Activated CD4-positive, alpha-beta memory T cell treated with anti-CD3 and anti-CD28 coated beads for 36 hours (primary cell): ENCODE measurements around the gene CTSL. TPM values are rescaled to one million over a fixed set of nuclear protein-coding genes. Genes with fewer than 3 reads are reported as not detected.

Experiments
- CTCF ChIA-PET: fragments of 350-600 bp; sonication (Branson Sonifier 250); formaldehyde crosslinking; loops from one replicate; lab custom pipeline; 2021; ENCODE audit warnings: antibody characterized with exemption, inconsistent platforms; lab: Charles Lee
- POLR2A ChIA-PET: fragments of 350-600 bp; sonication (Branson Sonifier 250); formaldehyde crosslinking; loops from one replicate; lab custom pipeline; 2021; ENCODE audit warnings: antibody characterized with exemption; lab: Charles Lee
- DNase-seq: peaks from one replicate; pipeline ENCODE4 v3.0.0-alpha.2; 2020
- H3K27ac Mint-ChIP-seq: one replicate; pipeline ENCODE4 v1.8.0; 2021; ENCODE audit warnings: mixed read lengths
- H3K27me3 Mint-ChIP-seq: one replicate; pipeline ENCODE4 v1.8.0; 2021; ENCODE audit warnings: mixed read lengths
- H3K36me3 Mint-ChIP-seq: one replicate; pipeline ENCODE4 v1.8.0; 2021; ENCODE audit warnings: mixed read lengths
- H3K4me1 Mint-ChIP-seq: one replicate; pipeline ENCODE4 v1.8.0; 2021; ENCODE audit warnings: low read depth, mixed read lengths
- H3K4me3 Mint-ChIP-seq: one replicate; pipeline ENCODE4 v1.8.0; 2021; ENCODE audit warnings: mild to moderate bottlenecking, mixed read lengths
- H3K9me3 Mint-ChIP-seq: one replicate; pipeline ENCODE4 v1.8.0; 2021; ENCODE audit warnings: mixed read lengths
- intact Hi-C: fragments of 100-400 bp; cut with micrococcal nuclease; formaldehyde crosslinking; loops from one replicate; pipeline ENCODE4 v1.15.1; 2023
- total RNA-seq, 2 experiments: library from RNA; stranded (reverse); gene quantifications; one replicate each; pipeline ENCODE4 v1.2.3, GENCODE V29; 2021

Gene CTSL
- total RNA-seq, 2 experiments from 2014 or later = 26.1 to 33.7 TPM

DNA sequence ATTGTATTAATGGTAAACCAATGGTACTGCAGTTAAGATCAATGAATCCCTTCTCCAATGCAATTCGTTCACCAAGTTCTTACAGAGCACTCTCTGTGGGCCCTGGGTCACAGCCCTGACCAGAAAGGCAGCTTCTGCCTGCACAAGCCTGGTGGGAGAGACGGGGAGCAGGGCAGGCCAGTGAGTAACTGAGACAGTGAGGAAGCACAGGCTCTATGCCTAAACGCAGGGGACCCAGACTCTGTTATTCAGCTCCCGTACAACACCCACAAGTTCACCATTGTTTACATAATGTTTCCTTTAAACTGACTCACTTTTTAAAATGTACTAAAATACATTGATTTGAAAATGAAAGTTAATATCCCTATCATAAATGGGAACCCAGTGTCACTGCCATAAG is 40.5 kb upstream of the CTSL start:
- no peak overlapping the region for H3K4me3 Mint-ChIP-seq
- H3K27me3 Mint-ChIP-seq = no peaks in the 10 kb centered on the region
- no peaks in the 10 kb centered on the region for H3K9me3 Mint-ChIP-seq
- H3K27ac Mint-ChIP-seq = no peak overlapping the region
- no peak for DNase-seq
- no peaks in the 10 kb centered on the region for H3K36me3 Mint-ChIP-seq
- peaks cover 19% of the 10 kb centered on the region for H3K4me1 Mint-ChIP-seq
- ChIA-PET CTCF (interaction anchor here (0.6 to 2.7 kb wide), 6 partner anchors 24 to 855 kb away, joined by 3 to 15 read pairs (median 4); partner anchors contain the start of gene CDK20), POLR2A (no interaction called here)
- intact Hi-C loops = no loop called here

DNA sequence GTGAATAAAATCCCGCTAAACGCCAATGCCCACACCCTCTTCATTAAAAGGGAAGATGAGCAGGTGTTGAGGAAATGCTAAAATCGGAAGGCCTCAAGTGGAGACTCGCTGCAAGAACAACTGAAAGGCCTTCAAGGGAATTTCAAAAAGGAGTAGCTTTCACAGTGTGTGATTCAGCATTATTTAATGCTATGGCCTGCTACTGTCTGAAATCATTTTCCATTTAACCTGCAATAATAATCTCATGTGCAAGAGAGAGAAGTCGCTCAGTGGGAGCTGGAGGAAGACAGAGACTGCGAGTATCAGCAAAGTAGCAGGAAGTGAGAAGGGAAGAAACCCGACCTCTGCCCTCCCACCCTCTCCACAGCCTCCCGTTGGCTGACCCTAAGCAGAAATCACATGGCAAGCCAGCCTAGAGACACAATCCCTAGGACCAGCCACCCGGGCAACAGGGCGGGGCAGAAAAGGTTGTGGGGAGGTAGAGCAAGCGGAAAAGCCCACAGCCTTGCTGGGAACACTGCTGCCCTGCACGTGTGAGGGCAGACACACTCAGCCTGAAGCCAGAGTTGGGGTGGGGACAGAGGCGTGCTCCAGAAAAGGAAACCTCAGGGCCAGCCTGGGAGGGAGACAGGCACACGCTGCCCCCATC is 39.9 kb upstream of the CTSL start:
- ChIA-PET CTCF (interaction anchor here (0.6 to 2.7 kb wide), 3 partner anchors 107 to 855 kb away, joined by 4 to 15 read pairs (median 4); no protein-coding TSS in a partner anchor), POLR2A (no interaction called here)
- no peaks in the 10 kb centered on the region for H3K27me3 Mint-ChIP-seq
- intact Hi-C loops = no loop called here
- no peaks in the 10 kb centered on the region for H3K9me3 Mint-ChIP-seq
- H3K4me3 Mint-ChIP-seq = no peak overlapping the region
- peaks cover 19% of the 10 kb centered on the region for H3K4me1 Mint-ChIP-seq
- DNase-seq = no peak
- H3K36me3 Mint-ChIP-seq = no peaks in the 10 kb centered on the region
- H3K27ac Mint-ChIP-seq = peak overlapping the region; percentile 16

DNA sequence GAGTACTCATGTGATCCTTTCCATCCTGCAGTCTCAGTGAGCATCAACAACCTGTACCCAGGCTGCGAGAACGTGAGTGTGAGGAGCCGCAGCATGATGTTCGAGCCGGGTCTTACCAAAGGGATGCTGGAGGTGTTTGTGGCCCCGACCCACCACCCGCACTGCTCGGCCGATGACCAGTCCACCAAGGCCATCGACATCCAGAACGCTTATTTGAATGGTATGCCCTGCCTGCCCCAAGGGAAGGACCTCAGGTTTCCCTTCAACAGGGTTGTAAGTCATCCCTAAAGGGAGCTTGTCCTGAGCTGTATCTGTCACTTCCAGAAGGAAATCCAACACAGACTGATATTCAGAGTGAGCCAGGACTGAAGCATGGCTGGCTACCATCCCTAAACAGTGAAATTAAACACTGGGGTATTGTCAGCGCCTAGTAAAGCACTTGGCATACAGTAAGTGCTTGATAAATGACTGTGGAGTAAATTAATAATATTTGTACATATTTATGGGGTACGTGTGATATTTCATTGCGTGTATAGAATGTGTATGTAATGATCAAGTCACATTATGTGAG is 39.3 kb upstream of the CTSL start:
- intact Hi-C loops = no loop called here
- ChIA-PET CTCF (interaction anchor here (1.4 to 2.7 kb wide), 2 partner anchors 126 kb away, joined by 3 to 15 read pairs; no protein-coding TSS in a partner anchor), POLR2A (no interaction called here)
- Mint-ChIP-seq H3K27ac (no peak overlapping the region), H3K36me3 (no peaks in the 10 kb centered on the region), H3K9me3 (no peaks in the 10 kb centered on the region), H3K4me3 (no peak overlapping the region), H3K4me1 (peaks cover 19% of the 10 kb centered on the region), H3K27me3 (no peaks in the 10 kb centered on the region)
- DNase-seq = no peak

- H3K4me3 Mint-ChIP-seq = no peak overlapping the region
- CTCF ChIA-PET = interaction anchor here (1.4 kb wide), 1 partner anchor 125 kb away, joined by 3 read pairs; no protein-coding TSS in a partner anchor
- peaks cover 19% of the 10 kb centered on the region for H3K4me1 Mint-ChIP-seq
- POLR2A ChIA-PET = no interaction called here
- no peaks in the 10 kb centered on the region for H3K27me3 Mint-ChIP-seq
- no peaks in the 10 kb centered on the region for H3K36me3 Mint-ChIP-seq
- DNase-seq = no peak
- H3K9me3 Mint-ChIP-seq = no peaks in the 10 kb centered on the region
- intact Hi-C loops = no loop called here
- no peak overlapping the region for H3K27ac Mint-ChIP-seq
These were observed 38.7 kb upstream of the CTSL start for GRCh38 chr9:87687207-87687606.

GRCh38 chr9:87694236-87694755 is 31.6 kb upstream of the CTSL start:
- ChIA-PET POLR2A (interaction anchor here (1.0 kb wide), 1 partner anchor 15 kb away, joined by 3 read pairs; no protein-coding TSS in a partner anchor), CTCF (interaction anchor here (1.2 kb wide), 1 partner anchor 10 kb away, joined by 4 read pairs; no protein-coding TSS in a partner anchor)
- Mint-ChIP-seq H3K4me1 (peaks cover 10% of the 10 kb centered on the region), H3K9me3 (peaks cover 14% of the 10 kb centered on the region), H3K27me3 (no peaks in the 10 kb centered on the region), H3K27ac (no peak overlapping the region), H3K4me3 (no peak overlapping the region), H3K36me3 (peaks cover 8% of the 10 kb centered on the region)
- intact Hi-C loops = no loop called here
- DNase-seq = no peak

- CTCF ChIA-PET = no interaction called here
- Mint-ChIP-seq H3K4me1 (peaks cover 10% of the 10 kb centered on the region), H3K9me3 (peaks cover 14% of the 10 kb centered on the region), H3K4me3 (no peak overlapping the region), H3K36me3 (peaks cover 8% of the 10 kb centered on the region), H3K27ac (no peak overlapping the region), H3K27me3 (peaks cover 2% of the 10 kb centered on the region)
- no peak for DNase-seq
- POLR2A ChIA-PET = no interaction called here
- intact Hi-C loops = no loop called here
These were observed 30.4 kb upstream of the CTSL start for GRCh38 chr9:87695523-87695922.

DNA sequence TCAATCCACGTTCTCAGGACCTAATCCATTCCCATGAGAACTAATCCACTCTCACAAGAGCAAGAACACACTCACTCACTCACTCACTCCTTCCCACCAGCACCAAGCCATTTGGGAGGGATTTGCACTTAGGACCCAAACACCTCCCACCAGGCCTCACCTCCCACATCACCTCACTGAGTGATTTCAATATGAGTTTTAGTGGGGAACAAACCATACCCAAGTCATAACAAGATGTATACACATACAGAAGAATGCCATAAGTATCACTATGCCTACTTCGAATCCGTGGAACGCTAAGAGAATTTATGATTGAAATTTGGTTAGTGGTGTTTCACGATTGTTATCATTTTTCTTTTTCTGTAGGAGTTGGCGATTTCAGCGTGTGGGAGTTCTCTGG is 29.3 kb upstream of the CTSL start:
- Mint-ChIP-seq H3K9me3 (peaks cover 14% of the 10 kb centered on the region), H3K27ac (no peak overlapping the region), H3K4me1 (peaks cover 10% of the 10 kb centered on the region), H3K27me3 (peaks cover 2% of the 10 kb centered on the region), H3K36me3 (peaks cover 8% of the 10 kb centered on the region), H3K4me3 (no peak overlapping the region)
- intact Hi-C loops = no loop called here
- CTCF ChIA-PET = no interaction called here
- DNase-seq = peak; percentile 33
- POLR2A ChIA-PET = no interaction called here

DNA sequence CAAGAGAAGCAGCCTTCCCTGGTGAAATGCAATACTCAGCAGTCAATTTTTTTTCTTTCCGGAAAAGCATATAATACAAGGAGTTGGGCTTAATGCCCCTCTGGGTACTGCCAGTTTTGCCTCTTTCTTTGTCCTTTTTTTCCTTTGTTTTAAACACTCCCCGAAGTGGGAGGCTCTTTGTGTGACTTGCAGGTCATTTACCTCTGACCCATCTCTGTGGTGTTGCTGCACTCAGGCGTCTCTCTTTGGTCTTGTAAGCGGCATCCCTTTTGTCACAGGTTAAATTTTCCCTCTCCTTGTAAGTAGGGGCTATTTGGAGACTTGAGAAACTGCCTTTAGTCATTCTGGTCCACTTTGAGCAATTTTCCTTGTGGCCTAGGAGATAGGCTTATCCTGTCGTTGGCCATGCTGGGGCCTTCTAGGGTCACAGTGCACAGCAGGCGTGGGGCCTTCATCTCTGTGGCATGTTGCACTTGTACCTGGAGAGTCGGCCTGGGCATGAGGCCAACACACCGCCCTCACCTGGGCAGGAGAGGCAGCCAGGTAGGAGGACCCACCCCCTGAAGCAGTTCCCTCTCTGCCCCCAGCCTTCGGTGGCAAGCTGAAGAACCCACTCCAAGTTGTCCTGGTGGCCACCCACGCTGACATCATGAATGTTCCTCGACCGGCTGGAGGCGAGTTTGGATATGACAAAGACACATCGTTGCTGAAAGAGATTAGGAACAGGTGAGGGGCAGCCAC is 27.7 kb upstream of the CTSL start:
- Mint-ChIP-seq H3K27me3 (peaks cover 5% of the 10 kb centered on the region), H3K4me1 (peaks cover 16% of the 10 kb centered on the region), H3K36me3 (peaks cover 5% of the 10 kb centered on the region), H3K4me3 (no peak overlapping the region), H3K9me3 (peaks cover 7% of the 10 kb centered on the region), H3K27ac (no peak overlapping the region)
- ChIA-PET CTCF (no interaction called here), POLR2A (no interaction called here)
- intact Hi-C loops = no loop called here
- DNase-seq = no peak

DNA sequence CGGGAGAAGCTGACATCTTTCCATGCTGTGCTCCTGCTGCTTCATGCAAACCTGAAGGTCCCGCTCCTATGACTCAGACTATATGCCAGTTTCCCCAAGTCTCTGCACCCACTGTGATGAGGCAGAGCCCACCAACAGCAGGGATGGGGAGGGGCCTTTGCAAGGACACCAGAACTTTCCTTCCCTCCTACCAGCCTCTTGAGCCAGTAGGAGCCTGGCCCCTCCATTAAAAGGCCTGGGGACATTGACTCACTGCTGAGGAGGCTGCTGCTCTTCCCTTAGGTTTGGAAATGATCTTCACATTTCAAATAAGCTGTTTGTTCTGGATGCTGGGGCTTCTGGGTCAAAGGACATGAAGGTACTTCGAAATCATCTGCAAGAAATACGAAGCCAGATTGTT is 26.1 kb upstream of the CTSL start:
- Mint-ChIP-seq H3K36me3 (no peaks in the 10 kb centered on the region), H3K27me3 (peaks cover 5% of the 10 kb centered on the region), H3K27ac (no peak overlapping the region), H3K4me1 (peaks cover 16% of the 10 kb centered on the region), H3K9me3 (no peaks in the 10 kb centered on the region), H3K4me3 (no peak overlapping the region)
- intact Hi-C loops = loop anchor here (10.0 kb wide), 1 partner anchor 305 kb away; no protein-coding TSS in a partner anchor
- DNase-seq = no peak
- CTCF ChIA-PET = no interaction called here
- POLR2A ChIA-PET = no interaction called here

DNA sequence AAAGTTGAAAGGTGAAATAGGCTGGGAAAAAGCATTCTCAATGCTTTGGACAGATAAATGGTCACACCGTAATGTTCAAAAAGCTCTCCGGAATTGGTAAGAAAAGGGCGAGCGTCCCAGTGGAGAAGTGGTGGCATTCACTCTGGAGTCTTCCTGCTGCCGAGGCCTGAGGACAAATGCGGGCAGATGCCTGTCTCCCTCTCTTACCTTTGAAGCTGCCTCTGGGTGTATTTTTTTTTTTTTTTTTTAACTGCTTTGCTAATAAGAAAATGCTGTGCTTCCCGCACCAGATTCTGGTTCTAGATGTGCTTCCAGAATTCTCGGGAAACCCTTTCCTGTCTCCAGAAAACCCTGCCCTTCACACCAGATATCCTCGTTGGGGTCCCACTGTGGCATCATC is 24.4 kb upstream of the CTSL start:
- POLR2A ChIA-PET = no interaction called here
- DNase-seq = no peak
- H3K27me3 Mint-ChIP-seq = peaks cover 5% of the 10 kb centered on the region
- intact Hi-C loops = loop anchor here (10.0 kb wide), 1 partner anchor 303 kb away; no protein-coding TSS in a partner anchor
- no peak overlapping the region for H3K27ac Mint-ChIP-seq
- no peak overlapping the region for H3K4me3 Mint-ChIP-seq
- H3K9me3 Mint-ChIP-seq = no peaks in the 10 kb centered on the region
- H3K36me3 Mint-ChIP-seq = no peaks in the 10 kb centered on the region
- CTCF ChIA-PET = no interaction called here
- peaks cover 15% of the 10 kb centered on the region for H3K4me1 Mint-ChIP-seq

GRCh38 chr9:87701931-87702421 is 23.9 kb upstream of the CTSL start:
- H3K4me3 Mint-ChIP-seq = no peak overlapping the region

DNA sequence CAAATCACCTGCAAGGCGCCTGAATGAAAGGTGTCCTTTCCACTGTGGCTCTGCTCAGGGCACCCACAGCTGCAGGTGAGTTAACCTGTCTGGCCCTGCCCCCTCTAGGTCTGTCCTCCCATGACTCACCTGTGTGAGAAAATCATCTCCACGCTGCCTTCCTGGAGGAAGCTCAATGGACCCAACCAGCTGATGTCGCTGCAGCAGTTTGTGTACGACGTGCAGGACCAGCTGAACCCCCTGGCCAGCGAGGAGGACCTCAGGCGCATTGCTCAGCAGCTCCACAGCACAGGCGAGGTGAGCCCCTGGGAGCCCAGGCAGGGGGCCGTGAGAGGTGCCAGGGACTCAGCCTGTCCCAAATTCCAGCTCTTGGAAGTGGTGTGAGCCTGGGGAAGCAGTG is 23.0 kb upstream of the CTSL start:
- Mint-ChIP-seq H3K27me3 (peaks cover 7% of the 10 kb centered on the region), H3K4me3 (no peak overlapping the region), H3K4me1 (peaks cover 11% of the 10 kb centered on the region), H3K9me3 (no peaks in the 10 kb centered on the region), H3K36me3 (no peaks in the 10 kb centered on the region), H3K27ac (no peak overlapping the region)
- CTCF ChIA-PET = no interaction called here
- no peak for DNase-seq
- intact Hi-C loops = loop anchor here (10.0 kb wide), 1 partner anchor 302 kb away; no protein-coding TSS in a partner anchor
- POLR2A ChIA-PET = no interaction called here

More at GRCh38 chr9:87701931-87702421, 23.9 kb upstream of the CTSL start:
- intact Hi-C loops = loop anchor here (10.0 kb wide), 1 partner anchor 303 kb away; no protein-coding TSS in a partner anchor
- H3K27ac Mint-ChIP-seq = no peak overlapping the region
- H3K36me3 Mint-ChIP-seq = no peaks in the 10 kb centered on the region
- H3K9me3 Mint-ChIP-seq = no peaks in the 10 kb centered on the region
- peaks cover 5% of the 10 kb centered on the region for H3K27me3 Mint-ChIP-seq
- CTCF ChIA-PET = no interaction called here
- POLR2A ChIA-PET = no interaction called here
- peaks cover 10% of the 10 kb centered on the region for H3K4me1 Mint-ChIP-seq
- DNase-seq = no peak
